ENCODE measurements around the gene RNH1. TPM values are rescaled to one million over a fixed set of nuclear protein-coding genes. Genes with fewer than 3 reads are reported as not detected.

Gene RNH1
- total RNA-seq, 1 donor from 2014 or later, result 210 TPM

- DNase-seq (ENCODE audit: low read depth in 2 of 2), result no peak
Observed at GRCh38 chr11:499201-500076, 7.6 kb downstream of the RNH1 start.

DNA sequence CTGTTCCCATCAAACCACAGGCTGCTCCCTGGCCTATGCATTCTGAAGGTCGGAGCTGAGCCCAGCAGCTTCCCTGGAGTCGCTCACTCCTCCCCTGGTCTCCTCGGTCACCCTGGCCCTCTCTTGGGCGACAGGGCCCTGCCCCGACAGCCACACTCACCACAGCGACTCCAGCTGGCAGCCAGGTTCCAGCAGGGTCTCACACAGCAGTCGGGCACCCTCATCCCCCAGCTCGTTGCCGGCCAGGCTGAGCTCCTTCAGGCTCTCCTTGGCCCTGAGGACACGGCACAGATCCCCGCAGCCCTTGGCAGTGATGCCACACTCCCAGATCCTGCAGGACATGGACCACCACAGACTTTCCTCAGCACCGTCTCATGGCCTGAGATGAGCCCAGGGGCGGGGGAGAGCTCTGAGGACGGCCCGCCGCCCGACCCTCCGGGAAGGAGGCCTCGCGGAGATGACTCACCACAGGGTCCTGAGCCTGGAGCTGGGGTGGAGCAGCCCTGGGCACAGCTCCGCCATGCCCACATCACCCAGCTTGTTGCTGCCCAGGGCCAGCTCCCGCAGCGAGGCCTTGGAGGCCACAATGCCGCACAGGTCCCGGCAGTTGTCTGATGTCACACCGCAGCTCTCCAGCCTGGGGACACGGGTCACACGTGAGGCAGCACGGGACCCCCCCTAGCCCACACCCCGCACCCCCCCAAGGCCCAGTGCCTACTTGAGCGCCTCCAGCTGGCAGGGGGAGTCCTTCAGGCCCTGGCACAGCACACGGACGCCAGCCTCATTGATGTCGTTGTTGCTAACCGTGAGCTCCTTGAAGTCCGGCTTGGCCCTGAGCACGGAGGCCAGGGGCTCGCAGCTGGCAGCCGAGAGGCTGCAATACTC is 8.5 kb downstream of the RNH1 start:
- no peak for DNase-seq (ENCODE audit: low read depth in 2 of 2)

GRCh38 chr11:497565-498296 is 9.3 kb downstream of the RNH1 start:
- DNase-seq (ENCODE audit: low read depth in 2 of 2), result no peak

DNA sequence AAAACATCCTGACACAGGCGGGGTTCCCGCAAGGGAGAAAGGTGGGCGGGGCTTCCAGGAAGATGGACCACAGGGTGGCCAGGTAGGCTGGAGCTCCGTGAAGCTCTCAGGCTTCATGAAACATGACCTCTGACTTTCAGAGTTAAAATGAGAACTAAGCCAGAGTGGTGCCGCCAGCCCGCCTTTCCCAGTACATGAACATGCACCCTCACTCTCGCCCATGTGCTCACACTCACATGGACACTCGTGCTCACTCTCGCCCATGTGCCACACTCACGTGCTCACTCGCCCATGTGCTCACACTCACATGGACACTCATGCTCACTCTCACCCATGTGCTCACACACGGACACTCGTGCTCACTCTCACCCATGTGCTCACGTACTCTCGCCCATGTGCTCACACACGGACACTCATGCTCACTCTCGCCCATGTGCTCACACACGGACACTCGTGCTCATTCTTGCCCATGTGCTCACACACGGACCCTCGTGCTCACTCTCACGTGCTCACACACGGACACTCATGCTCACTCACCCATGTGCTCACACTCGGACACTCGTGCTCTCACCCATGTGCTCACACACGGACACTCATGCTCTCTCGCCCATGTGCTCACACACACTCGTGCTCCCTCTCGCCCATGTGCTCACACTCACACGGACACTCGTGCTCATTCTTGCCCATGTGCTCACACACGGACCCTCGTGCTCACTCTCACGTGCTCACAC is 10.0 kb downstream of the RNH1 start:
- no peak for DNase-seq (ENCODE audit: low read depth in 2 of 2)

GRCh38 chr11:495537-495931 is 11.5 kb downstream of the RNH1 start:
- DNase-seq (ENCODE audit: low read depth in 2 of 2), result peak in 1 of 2 donors; percentile 50

- no peak for DNase-seq (ENCODE audit: low read depth in 2 of 2)
Observed at GRCh38 chr11:494761-495536, 12.1 kb downstream of the RNH1 start.

DNA sequence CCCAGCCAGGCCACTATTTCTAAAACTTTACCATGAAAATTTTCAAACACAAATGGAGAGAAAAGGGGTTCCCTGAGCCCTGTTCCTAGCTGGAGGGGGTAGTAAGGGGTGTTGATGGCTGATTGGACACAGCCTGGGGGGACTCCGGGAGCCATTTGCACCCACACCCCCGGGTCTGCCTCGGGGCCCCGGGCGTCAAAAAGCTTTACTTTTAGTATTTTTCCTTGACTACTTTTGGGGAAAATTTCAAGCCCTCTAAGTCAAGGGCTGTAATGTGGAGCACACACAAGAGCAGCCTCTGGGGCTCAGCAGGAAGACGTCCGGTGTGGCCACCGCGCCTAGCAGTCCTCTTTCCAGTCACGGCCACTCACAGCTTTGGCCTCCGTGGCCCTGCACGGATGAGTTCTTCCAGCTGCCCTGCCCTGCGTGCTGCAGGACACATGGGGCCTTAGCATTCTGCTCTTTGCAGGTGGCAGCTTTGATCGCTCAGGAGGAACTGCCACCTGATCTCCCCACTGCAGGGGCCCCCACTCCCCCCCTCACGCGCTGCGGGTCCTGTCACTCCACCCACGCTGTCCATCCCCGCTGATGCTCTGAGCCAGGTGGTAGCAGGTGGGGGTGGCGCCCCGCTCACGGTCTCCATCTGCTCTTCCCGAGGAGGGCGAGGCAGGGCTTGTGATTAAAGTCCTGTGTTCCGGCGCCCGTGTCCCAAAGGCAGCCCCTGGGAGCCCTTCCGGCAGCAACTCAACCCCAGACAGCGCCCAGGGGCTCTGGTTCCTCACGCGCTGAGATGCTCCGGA is 14.4 kb downstream of the RNH1 start:
- no peak for DNase-seq (ENCODE audit: low read depth in 2 of 2)

GRCh38 chr11:491358-491757 is 15.7 kb downstream of the RNH1 start:
- DNase-seq (ENCODE audit: low read depth in 2 of 2), result no peak

GRCh38 chr11:490930-491260 is 16.1 kb downstream of the RNH1 start:
- DNase-seq (ENCODE audit: low read depth in 2 of 2), result no peak

GRCh38 chr11:490186-490929 is 16.7 kb downstream of the RNH1 start:
- no peak for DNase-seq (ENCODE audit: low read depth in 2 of 2)

GRCh38 chr11:489610-490185 is 17.3 kb downstream of the RNH1 start:
- DNase-seq (ENCODE audit: low read depth in 2 of 2), result no peak

- DNase-seq (ENCODE audit: low read depth in 2 of 2), result no peak
Observed at GRCh38 chr11:488992-489391, 18.1 kb downstream of the RNH1 start.

DNA sequence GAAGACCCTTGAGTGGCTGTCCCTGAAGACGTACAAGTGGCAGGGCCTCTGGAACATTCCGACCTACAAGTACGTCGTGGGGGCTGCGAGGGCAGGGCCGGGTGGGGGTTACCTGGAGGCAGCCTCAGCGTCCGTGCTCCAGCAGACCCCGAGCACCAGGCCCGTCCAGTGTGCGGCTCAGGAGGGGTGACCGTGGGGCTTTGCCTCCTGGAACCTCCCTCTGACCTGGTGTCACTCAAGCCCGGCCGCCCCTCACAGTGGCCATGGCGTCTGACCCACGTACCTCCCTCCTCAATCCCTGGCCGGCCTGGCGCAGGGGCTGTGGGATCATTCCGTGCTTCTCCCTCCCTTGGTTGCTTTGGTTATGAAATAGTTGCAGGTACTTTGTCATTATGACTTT is 18.5 kb downstream of the RNH1 start:
- no peak for DNase-seq (ENCODE audit: low read depth in 2 of 2)

- no peak for DNase-seq (ENCODE audit: low read depth in 2 of 2)
Observed at GRCh38 chr11:488062-488461, 19.0 kb downstream of the RNH1 start.

DNA sequence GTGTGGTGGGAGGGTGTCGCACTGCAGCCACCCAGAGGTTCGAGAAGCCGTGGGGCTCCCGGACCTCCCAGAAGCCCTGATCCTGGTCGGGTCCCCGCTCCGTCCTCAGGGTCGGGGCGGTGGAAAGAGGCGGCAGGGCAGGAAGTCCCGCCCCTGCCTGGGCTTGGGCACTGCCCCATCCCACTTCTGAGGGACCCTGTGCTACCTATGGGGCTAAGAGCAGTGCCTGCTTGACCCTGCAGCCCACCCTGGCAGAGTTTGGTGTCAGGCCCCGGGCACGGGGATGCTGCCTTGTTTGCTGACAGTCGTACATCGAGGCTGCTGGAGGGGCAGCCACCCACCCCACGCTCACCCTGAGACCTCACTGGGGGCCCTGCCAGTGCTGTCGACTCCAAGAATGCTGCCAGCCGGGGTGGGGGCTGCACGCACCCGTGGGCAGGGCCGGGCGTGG is 19.4 kb downstream of the RNH1 start:
- DNase-seq (ENCODE audit: low read depth in 2 of 2), result no peak

GRCh38 chr11:486189-486588 is 20.9 kb downstream of the RNH1 start:
- no peak for DNase-seq (ENCODE audit: low read depth in 2 of 2)

DNA sequence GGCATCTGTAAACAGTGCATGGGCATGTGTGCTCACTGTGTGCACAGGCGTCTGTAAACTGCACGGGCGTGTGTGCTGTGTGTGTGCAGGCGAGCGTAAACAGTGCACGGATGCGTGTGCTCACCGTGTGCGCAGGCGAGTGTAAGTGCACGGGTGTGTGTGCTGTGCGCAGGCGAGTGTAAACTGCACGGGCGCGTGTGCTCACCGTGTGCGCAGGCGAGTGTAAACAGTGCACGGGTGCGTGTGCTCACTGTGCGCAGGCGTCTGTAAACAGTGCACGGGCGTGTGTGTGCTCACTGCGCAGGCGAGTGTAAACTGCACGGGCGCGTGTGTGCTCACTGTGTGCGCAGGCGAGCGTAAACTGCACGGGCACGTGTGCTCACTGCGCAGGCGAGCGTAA is 22.4 kb downstream of the RNH1 start:
- no peak for DNase-seq (ENCODE audit: low read depth in 2 of 2)

DNA sequence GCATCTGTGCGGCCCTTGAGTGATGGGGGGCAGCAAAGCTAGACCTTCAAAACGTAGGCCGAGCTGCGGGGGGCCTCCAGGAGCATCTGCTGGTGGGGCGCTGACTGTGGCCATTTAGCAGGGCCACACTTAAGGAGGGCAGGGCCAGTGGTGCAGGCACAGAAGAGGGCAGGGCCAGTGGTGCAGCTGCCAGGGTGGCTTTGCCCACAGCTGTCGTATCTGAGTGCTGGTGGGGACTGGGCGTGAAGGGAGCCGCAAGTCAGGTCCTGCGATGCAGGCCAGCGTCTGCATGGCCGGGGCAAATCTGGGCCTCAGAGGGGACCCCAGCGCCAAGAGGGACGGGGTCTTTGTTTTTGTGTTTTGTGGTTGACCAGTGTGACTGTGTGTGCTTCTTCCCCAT is 27.7 kb downstream of the RNH1 start:
- no peak for DNase-seq (ENCODE audit: low read depth in 2 of 2)
